NCI-H2029 treated with DMSO at 0.1 percent for 48 hours (cell line): ENCODE results near the gene NUBP2.

ENCODE experiments used
- DNase-seq: peaks from one replicate; lab custom pipeline; 2025; lab: John Stamatoyannopoulos, UW

NUBP2 gene

GRCh38 chr16:1759511-1759910 lies 23.2 kb upstream of the NUBP2 start:
- no peak for DNase-seq

DNA sequence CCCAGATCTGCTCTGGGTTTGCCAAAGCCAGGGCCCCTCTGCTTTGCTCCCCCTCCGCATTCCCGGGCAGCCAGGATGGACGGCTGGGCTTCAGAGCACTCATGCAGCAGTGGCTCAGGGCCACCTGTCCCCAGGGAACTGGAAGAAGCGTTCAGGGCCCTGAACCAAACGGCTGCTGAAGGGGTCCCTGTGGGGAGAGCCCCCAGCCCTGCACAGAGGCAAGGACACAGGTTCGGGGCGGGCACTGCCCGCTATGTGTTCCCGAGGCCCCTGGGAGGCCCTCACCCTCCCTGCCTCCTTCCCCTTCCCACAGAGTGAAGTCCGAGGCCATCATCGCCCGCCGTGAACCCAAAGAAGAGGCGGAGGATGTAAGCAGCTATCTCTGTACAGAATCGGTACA lies 21.8 kb upstream of the NUBP2 start:
- no peak for DNase-seq

GRCh38 chr16:1761751-1762150 lies 21.0 kb upstream of the NUBP2 start:
- no peak for DNase-seq

- no peak for DNase-seq
These were observed 20.4 kb upstream of the NUBP2 start for GRCh38 chr16:1762196-1762878.

DNA sequence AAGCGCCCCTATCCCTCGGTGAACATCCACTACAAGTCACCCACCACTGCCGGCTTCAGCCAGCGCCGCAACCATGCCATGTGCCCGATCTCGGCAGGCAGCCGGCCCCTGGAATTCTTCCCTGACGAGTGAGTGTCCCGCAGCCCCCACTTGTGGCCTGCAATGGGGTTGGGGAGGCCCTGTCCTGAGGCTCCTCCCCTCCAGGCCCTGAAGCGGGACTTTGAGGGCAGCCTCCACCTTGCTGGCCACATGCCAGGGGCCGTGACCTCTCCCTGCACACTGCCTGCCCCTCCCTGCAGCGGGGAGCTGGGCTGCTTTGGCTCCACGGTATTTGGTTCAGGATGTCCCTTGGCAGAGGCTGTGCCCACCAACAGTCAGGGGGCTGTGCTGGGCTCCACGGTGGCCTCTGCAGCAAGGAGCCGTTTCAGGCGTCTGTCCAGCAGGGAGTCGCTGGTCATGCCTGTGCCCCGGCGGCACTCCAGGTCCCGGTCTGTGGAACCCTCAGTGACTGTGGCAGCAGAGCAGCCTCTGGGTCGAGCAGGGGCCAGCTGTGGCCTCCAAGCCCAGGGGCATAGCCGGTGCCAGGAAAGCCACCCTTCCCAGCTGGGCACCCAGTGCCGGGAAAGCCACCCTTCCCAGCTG lies 19.8 kb upstream of the NUBP2 start:
- DNase-seq = no peak

DNA sequence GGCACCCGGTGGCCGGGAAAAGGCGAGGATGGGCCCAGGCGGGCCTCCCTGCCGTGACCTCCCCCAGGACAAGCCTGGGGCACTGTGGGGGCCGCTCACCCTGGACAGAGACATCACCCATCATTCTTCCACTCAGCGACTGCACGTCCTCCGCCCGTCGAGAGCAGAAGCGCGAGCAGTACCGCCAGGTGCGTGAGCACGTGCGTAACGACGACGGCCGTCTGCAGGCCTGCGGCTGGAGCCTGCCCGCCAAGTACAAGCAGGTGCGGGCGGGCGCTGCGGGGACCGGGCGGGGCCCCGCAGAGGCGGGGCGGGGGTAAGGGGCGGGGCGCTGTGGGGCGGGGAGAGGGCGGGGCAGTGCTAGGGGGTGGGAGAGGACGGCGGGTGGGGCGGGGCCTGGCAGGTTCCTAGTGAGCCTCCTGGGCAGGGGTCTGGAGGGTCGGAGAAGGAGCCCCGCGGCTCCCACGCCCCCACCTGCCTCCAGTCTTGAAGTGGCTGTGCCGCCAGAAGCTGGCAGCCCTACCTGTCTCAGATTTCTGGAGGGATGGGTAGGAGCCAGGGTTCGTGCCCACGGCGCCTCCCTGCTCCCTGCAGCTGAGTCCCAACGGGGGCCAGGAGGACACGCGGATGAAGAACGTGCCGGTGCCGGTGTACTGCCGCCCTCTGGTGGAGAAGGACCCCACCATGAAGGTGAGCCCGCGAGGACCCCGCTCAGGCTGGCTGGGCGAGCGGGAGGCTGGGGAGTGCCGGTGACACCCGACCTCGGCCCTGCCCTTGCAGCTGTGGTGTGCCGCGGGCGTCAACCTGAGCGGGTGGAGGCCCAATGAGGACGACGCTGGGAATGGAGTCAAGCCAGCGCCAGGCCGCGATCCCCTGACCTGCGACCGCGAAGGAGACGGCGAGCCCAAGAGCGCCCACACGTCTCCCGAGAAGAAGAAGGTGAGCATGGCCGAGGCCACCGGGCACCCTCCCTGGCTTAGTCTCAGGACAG lies 18.9 kb upstream of the NUBP2 start:
- DNase-seq = no peak

DNA sequence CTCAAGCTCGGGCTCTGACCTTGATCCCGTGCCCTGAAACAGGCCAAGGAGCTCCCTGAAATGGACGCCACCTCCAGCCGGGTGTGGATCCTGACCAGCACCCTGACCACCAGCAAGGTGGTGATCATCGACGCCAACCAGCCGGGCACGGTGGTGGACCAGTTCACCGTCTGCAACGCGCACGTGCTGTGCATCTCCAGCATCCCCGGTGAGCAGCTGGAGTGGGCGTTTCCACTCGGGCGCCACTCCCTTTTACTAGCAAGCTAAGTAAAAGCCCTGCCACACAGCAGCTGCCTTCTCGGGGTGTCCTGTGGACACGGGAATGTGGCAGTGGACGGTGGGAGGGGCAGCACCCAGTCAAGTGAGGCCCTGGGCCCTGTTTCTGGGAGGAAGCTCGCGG lies 17.8 kb upstream of the NUBP2 start:
- DNase-seq = no peak

DNA sequence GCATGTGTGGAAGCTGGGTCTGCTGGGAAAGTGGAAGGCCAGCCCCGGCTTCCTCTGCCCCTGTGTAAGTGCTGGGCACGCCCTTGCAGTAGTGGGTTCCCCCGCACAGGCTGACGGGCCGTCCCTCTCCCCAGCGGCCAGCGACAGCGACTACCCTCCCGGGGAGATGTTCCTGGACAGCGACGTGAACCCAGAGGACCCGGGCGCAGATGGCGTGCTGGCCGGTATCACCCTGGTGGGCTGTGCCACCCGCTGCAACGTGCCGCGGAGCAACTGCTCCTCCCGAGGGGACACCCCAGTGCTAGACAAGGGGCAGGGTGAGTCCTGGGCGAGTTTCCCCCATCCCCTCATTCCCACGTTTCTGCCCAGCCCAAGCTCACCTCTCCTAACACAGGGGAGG lies 16.9 kb upstream of the NUBP2 start:
- no peak for DNase-seq

GRCh38 chr16:1766231-1766630 lies 16.5 kb upstream of the NUBP2 start:
- DNase-seq = no peak

DNA sequence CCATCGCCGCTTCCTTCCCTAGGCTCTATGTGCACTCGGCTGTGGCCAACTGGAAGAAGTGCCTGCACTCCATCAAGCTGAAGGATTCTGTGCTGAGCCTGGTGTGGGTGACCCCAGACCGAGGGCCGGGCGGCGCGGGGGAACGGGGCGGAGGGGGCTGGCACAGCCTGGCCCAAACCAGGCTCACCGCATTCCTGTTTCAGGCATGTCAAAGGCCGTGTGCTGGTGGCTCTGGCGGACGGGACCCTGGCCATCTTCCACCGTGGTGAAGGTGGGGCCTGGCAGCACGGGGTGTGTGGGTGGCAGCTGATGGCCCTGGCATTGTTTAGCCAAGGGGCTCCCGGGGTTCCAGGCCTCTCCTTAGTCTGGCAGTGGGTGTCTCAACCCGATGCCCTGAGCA lies 16.1 kb upstream of the NUBP2 start:
- no peak for DNase-seq

- no peak for DNase-seq
These were observed 15.4 kb upstream of the NUBP2 start for GRCh38 chr16:1767116-1767994.

GRCh38 chr16:1768061-1768766 lies 14.5 kb upstream of the NUBP2 start:
- DNase-seq = no peak

DNA sequence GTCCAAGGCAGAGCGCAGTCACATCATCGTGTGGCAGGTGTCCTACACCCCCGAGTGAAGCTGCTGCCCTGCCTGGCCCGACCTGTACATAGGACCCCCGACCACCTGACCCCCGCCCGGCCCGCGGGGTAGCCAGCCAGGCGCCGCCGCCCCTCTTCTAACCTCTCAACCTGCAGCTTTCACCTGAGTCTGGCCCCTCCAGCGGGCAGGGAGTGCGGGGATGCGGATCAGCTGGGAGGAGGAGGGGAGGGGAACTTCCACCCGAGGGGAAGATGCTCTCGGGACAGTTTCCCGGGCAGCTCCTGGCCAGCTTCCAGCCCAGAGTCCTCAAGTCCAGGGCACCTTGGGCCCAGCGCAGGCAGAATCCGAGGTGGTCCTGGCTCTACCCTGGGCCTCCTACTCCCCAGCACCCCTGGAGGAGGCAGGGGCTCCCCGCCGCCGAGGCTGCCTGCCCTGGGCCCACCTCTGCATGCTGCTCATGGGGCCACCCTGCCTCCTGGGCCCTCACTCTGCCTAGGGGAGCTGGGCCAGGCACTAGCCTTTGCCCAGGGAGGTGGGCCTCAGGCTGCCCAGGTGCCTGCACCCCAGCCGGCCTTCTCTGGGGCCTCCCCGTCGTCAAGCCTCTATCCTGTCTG lies 13.9 kb upstream of the NUBP2 start:
- no peak for DNase-seq

DNA sequence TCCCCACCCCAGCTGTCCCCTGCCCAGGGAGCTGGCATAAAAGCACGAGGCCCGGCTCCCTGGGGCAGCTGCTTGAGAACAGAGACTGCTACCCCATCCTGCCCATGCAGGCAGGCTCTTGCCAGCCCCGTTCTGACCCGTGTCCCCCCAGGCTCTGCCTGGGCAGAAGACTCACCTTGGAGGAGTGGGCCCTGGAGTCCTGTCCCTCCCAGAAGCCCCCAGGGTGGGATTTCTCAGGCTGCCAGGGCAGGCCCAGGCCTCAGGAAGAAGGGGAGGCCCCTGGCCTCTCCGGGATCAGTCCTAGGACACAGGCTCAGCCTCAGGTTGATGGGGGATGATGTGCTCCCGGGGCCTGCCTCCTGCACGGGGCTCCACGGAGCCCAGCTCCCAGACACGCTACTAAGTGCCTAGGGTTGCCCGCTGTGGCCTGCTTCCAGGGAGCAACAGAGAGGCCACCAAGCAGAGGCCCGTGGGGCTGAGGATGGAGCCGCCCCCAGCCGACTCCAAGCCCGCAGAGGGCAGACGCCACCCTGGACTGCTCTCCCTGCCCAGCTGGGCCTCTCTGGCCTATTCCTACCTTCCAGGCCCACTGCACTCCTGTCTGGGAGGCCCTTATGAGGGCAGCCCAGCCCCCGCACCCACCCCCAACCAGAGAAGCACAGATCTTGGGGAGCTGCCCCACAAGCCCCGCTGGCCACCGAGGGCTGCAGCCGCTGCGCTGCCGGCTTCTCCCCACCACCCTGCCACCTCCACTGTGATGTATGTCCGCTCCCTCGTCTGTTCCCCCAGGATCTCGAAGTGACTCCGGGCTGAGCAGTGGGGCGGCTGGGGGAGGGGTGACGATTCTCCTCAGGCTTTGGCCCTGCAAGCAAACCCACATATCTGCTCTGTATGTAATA lies 13.1 kb upstream of the NUBP2 start:
- no peak for DNase-seq

GRCh38 chr16:1770328-1771187 lies 12.2 kb upstream of the NUBP2 start:
- DNase-seq = peak; percentile 65

DNA sequence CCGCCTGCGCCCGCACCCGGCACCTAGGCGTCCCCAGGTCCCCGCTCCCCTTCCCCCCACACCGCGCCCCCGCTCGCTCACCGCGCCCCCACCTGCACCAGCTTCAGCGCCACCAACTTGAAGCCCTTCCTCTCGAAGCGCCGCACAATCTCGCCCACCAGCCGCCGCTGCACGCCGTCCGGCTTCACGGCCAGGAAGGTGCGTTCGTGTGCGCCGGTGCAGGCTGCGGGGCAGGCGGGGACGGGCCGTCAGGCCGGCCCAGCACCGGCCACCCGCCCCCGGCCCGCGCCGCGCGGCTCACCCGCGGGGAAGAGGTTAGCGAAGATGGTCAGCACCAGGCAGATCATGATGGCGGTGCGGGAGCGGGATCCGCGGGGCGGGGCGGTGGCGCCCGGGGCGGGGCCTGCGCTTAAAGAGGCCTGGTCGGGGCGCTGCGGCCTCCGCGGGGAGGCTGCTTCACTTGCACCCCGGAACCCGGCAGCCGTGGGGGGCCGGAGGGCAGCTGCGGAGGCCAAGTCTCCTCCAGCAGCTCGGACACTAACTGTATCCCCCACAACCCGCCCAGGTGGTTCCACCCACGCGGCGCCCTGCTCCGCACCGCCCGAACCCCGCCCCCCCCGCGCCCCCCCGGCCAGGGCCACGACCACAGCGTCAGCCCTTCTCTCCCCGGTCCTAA lies 11.4 kb upstream of the NUBP2 start, which contains the start of gene NME3:
NME3 (minus strand) TSS at position 356 of the 676 bp plus-strand sequence; CDS start at position 347, 9 bp downstream.
- DNase-seq = no peak

DNA sequence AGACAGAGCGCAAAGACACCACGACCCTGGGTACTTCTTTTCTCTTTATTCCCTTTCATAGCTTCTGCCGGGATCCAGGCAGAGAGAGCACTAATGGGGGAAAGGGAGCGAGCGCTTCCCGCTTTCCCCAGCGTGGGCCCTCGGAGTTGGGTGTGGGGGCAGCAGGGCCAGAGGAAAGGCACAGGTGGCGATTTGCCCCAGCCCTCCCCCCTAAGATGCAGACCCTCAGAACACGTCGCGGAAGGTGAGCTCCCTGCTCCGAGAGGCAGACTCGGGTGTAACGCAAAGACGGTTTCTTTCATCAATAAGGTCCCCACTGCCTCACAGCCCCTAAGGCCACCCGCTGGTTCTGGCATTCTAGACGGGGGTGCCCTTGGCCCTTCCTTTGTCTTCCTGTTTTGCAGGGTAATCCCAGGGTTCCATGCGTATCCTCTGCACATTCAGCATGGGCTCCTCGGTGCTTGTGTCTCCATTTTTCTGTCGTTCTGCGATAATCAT lies 10.8 kb upstream of the NUBP2 start:
- no peak for DNase-seq
